ENCODE measurements around the gene FNBP1.

DNA sequence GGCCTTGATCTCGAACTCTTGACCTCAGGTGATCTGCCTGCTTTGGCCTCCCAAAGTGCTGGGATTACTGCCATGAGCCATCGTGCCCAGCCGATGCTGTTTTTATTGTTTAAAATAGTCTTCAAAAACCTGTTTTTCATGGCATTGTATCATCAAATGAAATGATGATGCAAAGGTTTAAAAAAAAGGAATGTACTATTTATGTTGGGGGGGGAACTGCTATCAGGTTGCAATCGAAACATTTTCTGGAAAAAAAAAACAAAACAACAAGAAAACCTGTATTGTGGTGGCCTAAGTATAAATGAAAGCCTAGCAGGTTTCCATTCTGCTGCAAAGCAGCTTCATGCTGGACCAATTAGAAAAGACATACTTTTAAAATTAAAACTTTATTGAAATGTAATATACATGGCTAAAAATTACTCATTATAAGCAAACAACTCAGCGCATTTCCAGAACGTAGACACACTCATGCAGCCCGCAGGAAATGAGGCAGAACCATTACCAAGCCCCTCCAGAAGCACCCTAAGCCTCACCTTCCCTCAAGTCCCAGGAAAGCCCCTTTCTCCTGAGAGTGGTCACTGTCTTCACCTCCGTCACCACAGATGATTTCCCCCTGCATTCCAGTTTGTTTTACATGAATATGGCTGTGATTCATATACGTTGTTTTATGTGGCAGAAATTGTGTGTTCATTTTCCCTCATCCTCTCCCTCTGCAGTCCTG, 29.7 kb upstream of the FNBP1 start:
- TF ChIP-seq CTCF (IDR thresholded peaks at IDR 0.05) = no peak
- no peak for TF ChIP-seq POLR2A (IDR thresholded peaks at IDR 0.05)

Data from lower leg skin (tissue), 3 donors.